ENCODE measurements around the gene RTTN.

DNA sequence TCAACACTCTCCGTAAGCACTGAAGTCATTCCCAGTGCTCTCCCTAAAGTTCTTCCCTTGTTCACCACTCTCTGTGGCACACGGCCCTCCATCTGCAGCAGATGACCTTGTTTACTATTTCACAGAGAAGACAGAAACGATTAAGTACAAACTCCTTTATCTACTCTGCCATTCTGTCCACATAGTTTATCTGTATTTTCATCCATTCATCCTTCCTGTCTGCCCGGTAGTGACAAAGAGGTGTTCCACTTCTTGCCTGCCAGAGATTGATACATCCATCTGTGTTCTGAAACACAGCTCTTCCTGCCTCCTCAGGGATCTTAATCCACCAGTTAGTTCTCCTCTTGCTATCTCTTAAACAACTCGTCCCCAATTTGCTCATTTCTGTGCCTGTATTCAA lies 179.9 kb downstream of the RTTN start:
- no peak for TF ChIP-seq EZH2 (IDR thresholded peaks at IDR 0.05; ENCODE audit: low read depth, unreplicated experiment)
- TF ChIP-seq, protein P1, sequence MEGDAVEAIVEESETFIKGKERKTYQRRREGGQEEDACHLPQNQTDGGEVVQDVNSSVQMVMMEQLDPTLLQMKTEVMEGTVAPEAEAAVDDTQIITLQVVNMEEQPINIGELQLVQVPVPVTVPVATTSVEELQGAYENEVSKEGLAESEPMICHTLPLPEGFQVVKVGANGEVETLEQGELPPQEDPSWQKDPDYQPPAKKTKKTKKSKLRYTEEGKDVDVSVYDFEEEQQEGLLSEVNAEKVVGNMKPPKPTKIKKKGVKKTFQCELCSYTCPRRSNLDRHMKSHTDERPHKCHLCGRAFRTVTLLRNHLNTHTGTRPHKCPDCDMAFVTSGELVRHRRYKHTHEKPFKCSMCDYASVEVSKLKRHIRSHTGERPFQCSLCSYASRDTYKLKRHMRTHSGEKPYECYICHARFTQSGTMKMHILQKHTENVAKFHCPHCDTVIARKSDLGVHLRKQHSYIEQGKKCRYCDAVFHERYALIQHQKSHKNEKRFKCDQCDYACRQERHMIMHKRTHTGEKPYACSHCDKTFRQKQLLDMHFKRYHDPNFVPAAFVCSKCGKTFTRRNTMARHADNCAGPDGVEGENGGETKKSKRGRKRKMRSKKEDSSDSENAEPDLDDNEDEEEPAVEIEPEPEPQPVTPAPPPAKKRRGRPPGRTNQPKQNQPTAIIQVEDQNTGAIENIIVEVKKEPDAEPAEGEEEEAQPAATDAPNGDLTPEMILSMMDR (conservative IDR thresholded peaks at IDR 0.05; ENCODE audit: low read depth in 2 of 2) = no peak
- TF ChIP-seq, protein P2, sequence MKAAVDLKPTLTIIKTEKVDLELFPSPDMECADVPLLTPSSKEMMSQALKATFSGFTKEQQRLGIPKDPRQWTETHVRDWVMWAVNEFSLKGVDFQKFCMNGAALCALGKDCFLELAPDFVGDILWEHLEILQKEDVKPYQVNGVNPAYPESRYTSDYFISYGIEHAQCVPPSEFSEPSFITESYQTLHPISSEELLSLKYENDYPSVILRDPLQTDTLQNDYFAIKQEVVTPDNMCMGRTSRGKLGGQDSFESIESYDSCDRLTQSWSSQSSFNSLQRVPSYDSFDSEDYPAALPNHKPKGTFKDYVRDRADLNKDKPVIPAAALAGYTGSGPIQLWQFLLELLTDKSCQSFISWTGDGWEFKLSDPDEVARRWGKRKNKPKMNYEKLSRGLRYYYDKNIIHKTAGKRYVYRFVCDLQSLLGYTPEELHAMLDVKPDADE (IDR thresholded peaks at IDR 0.05) = no peak
- TF ChIP-seq EZH2phosphoT487 (IDR thresholded peaks at IDR 0.05; ENCODE audit: unreplicated experiment) = no peak
- TF ChIP-seq, protein P3, sequence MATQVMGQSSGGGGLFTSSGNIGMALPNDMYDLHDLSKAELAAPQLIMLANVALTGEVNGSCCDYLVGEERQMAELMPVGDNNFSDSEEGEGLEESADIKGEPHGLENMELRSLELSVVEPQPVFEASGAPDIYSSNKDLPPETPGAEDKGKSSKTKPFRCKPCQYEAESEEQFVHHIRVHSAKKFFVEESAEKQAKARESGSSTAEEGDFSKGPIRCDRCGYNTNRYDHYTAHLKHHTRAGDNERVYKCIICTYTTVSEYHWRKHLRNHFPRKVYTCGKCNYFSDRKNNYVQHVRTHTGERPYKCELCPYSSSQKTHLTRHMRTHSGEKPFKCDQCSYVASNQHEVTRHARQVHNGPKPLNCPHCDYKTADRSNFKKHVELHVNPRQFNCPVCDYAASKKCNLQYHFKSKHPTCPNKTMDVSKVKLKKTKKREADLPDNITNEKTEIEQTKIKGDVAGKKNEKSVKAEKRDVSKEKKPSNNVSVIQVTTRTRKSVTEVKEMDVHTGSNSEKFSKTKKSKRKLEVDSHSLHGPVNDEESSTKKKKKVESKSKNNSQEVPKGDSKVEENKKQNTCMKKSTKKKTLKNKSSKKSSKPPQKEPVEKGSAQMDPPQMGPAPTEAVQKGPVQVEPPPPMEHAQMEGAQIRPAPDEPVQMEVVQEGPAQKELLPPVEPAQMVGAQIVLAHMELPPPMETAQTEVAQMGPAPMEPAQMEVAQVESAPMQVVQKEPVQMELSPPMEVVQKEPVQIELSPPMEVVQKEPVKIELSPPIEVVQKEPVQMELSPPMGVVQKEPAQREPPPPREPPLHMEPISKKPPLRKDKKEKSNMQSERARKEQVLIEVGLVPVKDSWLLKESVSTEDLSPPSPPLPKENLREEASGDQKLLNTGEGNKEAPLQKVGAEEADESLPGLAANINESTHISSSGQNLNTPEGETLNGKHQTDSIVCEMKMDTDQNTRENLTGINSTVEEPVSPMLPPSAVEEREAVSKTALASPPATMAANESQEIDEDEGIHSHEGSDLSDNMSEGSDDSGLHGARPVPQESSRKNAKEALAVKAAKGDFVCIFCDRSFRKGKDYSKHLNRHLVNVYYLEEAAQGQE (IDR thresholded peaks at IDR 0.05; ENCODE audit: unreplicated experiment) = no peak
- no peak for TF ChIP-seq JUNB (IDR thresholded peaks at IDR 0.05; ENCODE audit: unreplicated experiment)
- no peak for TF ChIP-seq ZNF114 (CRISPR knock-in tag; IDR thresholded peaks at IDR 0.05)
- no peak for TF ChIP-seq POLR2AphosphoS5 (IDR thresholded peaks at IDR 0.05; ENCODE audit: low read depth)
- no peak for TF ChIP-seq STAT1 (IDR thresholded peaks at IDR 0.05; ENCODE audit: unreplicated experiment)
- no peak for TF ChIP-seq NANOG (IDR thresholded peaks at IDR 0.05; ENCODE audit: borderline replicate concordance)

Measured in GM23338 (cell line).